DMS 273 treated with DMSO at 0.1 percent for 48 hours (cell line): ENCODE results near the gene GATD1.

Experiments
- DNase-seq: peaks from one replicate; lab custom pipeline; 2025; lab: John Stamatoyannopoulos, UW

The GATD1 gene

GRCh38 chr11:726278-727220 is 50.7 kb downstream of the GATD1 start:
- DNase-seq, result no peak

GRCh38 chr11:725624-726202 is 51.6 kb downstream of the GATD1 start:
- DNase-seq, result no peak

DNA sequence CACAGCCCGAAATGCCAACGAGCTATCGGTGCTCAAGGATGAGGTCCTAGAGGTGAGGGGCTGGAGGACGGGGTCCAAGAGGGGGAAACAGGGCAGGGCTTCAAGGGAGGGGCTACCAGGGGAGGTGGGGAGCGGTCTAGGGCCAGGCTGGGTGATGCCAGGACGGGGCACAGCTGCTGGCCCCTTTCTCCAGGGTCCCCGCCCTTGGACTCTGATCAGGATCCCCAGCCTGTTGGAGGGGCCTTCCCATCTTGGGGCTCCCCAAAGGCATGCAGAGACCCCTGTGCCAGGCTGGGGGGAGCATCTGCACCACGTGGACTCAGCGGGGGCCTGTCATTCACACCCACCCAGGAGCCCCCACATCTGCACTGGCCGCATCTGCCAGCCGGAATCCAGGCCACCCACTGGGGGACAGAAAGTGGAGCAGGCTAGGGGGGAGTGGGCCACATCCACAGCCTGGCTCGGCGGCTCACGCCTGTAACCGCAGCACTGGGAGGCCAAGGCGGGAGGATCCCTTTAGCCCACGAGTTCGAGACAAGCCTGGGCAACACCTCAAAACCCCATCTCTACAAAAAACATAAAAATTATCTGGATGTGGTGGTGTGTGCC is 52.4 kb downstream of the GATD1 start:
- no peak for DNase-seq

- DNase-seq, result no peak
These were observed 53.1 kb downstream of the GATD1 start for GRCh38 chr11:724049-724777.

DNA sequence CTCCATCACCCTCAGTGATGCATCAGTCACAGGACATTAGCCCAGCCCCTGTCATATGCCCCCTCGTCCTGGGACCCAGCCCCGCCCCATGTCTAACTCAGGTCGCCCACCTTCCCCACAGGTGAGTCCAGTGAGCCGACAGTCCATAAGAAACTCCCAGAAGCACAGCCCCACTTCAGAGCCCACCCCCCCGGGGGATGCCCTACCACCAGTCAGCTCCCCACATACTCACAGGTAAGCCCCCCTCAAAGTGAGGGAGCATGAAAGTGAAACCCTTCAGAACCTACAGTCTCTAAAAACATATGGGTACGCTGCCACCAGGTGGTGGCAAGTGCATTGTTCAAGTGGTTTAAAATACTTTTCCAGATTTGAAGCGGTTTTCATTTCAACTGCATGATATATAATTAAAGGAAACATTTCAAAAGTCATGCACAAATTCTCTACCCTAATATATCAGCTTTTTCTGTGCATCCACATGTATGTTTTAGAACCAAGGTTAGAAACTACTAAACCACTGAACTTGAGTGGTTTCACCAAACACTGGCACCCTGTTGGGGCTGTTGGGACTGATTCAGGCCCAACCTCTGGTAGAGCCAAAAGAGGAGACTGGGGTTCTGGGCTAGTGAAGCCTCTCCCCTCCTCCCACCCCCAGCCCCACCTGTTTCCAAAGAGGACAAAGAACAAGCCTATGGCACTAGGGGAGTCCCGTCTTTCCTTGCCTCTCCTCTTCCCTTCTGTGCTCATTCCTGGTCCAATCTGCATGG is 54.0 kb downstream of the GATD1 start:
- DNase-seq, result no peak

DNA sequence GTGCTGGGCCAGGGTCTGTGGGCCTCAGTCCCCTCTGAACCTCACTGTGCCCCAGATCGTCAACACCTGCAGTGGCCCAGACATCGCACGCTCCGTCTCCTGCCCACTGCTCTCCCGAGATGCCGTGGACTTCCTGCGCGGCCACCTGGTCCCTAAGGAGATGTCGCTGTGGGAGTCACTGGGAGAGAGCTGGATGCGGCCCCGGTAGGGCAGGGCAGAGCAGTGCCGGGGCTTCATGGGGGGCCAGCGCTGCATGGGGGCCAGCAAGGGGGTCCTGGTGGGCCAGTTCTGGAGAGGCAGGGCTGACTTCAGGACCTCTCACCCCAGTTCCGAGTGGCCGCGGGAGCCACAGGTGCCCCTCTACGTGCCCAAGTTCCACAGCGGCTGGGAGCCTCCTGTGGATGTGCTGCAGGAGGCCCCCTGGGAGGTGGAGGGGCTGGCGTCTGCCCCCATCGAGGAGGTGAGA is 54.9 kb downstream of the GATD1 start:
- no peak for DNase-seq

GRCh38 chr11:721741-722345 is 55.4 kb downstream of the GATD1 start:
- no peak for DNase-seq

DNA sequence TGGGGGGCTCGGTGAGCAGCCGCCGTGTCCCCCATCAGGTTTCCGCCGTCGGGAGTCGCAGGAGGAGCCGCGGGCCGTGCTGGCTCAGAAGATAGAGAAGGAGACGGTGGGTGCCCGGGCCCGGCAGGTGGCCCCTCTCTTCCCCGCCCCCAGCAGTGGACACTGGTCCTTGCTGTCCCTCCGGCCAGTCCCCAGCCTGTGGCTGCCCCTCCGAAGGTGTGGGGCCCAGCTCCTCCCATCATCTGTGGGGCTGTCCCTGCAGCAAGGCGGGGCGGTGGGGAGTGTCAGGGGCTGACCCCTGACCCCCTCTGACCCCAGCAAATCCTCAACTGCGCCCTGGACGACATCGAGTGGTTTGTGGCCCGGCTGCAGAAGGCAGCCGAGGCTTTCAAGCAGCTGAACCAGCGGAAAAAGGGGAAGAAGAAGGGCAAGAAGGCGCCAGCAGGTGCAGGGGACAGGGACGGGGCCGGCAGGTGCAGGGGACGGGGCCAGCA is 56.0 kb downstream of the GATD1 start:
- no peak for DNase-seq

GRCh38 chr11:720642-721246 is 56.5 kb downstream of the GATD1 start:
- no peak for DNase-seq

- DNase-seq, result no peak
These were observed 57.2 kb downstream of the GATD1 start for GRCh38 chr11:720017-720641.

DNA sequence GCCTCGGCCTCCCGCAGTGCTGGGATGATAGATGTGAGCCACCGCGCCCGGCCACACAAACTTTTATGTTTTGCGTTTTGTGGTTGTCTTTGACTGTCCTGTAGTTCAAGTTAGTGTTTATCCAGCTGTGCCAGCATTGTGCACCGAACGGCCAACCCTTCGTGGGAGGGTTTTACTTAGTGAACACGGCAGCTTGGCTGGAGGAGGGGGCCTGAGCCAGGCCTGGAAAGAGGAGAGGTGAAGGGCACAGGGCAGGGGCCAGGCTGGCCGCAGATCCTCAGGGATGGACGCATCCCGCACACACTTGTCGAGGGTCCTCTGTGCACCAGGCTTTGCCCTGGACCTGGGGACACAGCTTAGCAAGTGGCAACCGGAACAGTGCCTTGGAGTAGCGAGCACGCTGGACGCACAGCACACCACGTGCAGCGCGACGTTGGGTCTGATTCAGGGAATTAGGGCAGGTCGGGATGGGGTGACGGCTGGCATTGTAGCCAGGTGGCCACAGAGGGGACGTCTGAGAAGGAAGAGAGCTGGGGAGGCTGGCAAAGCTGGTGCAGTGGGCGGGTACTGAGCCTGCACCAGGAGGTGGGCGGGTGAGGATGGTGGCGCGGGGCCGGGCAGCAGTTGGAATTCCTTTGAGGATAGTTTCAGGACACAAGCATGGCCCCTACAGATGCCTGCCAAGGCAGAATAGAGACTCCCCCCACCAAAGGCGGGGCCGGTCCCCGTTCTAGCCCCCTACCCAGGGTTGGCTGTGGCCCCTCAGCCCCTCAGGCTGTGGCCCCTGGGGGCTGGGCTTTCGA is 57.9 kb downstream of the GATD1 start:
- no peak for DNase-seq
